ENCODE data around the gene INHBB.

DNA sequence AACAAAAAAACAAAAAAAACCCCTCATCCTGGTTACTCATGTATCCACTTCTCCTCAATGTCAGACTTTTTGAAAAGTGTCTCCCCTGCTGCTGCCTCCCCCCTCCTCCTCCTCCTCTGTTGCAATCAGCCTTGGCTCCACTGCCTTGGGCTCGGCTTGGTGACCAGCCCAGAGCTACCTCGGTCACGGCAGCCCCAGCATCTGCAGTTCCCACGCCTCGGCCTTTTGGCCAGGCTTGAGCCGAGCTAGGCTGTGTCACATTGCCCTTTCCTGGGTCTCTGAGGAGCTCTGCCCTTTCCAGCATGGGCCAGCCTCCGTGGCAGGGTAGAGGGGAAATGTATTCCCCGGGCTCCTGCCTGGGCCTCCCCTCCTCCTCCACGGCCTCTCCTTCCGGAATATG is 22.7 kb upstream of the INHBB start:
- TF ChIP-seq EZH2phosphoT487 (IDR thresholded peaks at IDR 0.05; ENCODE audit: low read depth, severe bottlenecking, unreplicated experiment) (no peak), EZH2 (IDR thresholded peaks at IDR 0.05; ENCODE audit: borderline replicate concordance) (no peak)
- TF ChIP-seq, protein P1, sequence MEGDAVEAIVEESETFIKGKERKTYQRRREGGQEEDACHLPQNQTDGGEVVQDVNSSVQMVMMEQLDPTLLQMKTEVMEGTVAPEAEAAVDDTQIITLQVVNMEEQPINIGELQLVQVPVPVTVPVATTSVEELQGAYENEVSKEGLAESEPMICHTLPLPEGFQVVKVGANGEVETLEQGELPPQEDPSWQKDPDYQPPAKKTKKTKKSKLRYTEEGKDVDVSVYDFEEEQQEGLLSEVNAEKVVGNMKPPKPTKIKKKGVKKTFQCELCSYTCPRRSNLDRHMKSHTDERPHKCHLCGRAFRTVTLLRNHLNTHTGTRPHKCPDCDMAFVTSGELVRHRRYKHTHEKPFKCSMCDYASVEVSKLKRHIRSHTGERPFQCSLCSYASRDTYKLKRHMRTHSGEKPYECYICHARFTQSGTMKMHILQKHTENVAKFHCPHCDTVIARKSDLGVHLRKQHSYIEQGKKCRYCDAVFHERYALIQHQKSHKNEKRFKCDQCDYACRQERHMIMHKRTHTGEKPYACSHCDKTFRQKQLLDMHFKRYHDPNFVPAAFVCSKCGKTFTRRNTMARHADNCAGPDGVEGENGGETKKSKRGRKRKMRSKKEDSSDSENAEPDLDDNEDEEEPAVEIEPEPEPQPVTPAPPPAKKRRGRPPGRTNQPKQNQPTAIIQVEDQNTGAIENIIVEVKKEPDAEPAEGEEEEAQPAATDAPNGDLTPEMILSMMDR (IDR thresholded peaks at IDR 0.05; ENCODE audit: poor library complexity), result no peak

Data from hepatocyte (in vitro differentiated cells).